HG02840 (cell line): Measurements from ENCODE around the gene GSDME.

Experiments
- ATAC-seq: cut with Tn5 transposase; IDR thresholded peaks from one replicate; pipeline ENCODE4 v1.9.1; 2021; ENCODE audit warnings: mild to moderate bottlenecking, moderate library complexity, moderate number of reproducible peaks; ENCODE audit not compliant: unreplicated experiment, low FRiP score

Gene GSDME

DNA sequence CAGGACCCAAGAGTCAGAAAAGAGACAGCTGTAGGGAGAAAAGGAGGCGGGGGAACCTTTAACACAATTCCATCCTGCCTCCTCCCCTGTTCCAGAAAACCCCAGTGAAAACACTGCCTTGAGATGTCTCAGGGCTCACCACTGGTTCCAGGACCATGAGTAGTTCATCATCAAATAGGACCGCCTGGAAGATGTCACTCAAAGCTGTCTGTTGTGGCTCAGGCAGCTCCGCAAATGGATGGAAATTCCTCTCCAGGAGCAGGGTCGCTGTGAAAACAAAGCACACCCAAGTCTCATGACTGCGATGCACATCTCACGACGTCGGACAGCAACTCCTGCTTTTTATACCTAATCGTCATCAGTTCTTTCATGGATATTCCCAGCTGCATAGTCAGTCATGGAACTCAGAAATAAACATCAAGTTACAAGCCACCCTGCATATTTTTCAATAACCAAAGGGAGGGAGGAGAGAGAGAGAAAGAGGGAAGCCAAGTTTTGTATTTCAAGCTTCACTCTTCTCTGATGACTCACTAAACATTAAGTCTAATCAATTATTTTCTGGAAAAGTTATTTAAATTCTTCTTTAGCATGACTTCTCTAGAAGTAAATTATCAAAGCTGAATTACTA lies 49.2 kb downstream of the GSDME start:
- ATAC-seq, result no peak

GRCh38 chr7:24706211-24707170 lies 50.8 kb downstream of the GSDME start:
- no peak for ATAC-seq

GRCh38 chr7:24705461-24705954 lies 51.8 kb downstream of the GSDME start:
- no peak for ATAC-seq

DNA sequence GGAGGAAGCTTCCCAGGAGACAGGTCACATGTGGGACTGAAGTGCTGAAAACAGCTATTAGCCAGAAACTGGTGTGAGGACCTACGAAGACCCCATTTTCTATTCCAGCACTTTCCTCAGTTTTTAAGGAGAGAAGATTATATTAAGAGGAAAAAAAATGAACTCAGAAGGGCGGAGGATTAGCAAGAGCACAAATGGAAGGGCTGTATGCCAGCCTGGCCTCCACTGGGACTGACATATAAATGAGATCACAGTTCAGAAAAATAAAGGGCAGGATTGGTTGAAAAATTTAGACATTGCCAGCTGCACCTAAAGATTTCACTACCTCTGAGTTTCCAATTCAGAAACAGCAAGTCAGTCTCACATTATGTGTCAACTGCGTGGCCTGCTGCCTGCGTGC lies 53.0 kb downstream of the GSDME start:
- ATAC-seq, result no peak

GRCh38 chr7:24703296-24703695 lies 54.0 kb downstream of the GSDME start:
- no peak for ATAC-seq

DNA sequence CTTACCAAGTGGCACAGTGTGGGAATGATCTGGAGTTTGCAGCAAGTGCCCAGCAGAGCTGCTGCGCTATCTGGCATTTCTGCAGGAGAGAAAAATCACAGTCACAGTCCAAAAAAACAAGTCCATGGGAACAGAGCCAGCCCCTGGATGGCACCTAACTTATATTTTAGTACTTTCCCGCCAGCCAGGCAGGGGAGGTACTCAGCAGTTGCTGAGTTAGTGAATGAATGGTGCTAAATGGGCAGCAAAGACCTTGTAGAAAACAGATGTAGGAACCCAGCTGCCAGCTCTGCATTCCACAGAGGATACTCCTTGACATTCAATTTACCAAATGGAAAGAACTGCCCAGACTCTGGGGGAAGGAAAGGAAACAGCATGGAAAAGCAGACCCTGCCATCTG lies 54.5 kb downstream of the GSDME start:
- ATAC-seq, result no peak

DNA sequence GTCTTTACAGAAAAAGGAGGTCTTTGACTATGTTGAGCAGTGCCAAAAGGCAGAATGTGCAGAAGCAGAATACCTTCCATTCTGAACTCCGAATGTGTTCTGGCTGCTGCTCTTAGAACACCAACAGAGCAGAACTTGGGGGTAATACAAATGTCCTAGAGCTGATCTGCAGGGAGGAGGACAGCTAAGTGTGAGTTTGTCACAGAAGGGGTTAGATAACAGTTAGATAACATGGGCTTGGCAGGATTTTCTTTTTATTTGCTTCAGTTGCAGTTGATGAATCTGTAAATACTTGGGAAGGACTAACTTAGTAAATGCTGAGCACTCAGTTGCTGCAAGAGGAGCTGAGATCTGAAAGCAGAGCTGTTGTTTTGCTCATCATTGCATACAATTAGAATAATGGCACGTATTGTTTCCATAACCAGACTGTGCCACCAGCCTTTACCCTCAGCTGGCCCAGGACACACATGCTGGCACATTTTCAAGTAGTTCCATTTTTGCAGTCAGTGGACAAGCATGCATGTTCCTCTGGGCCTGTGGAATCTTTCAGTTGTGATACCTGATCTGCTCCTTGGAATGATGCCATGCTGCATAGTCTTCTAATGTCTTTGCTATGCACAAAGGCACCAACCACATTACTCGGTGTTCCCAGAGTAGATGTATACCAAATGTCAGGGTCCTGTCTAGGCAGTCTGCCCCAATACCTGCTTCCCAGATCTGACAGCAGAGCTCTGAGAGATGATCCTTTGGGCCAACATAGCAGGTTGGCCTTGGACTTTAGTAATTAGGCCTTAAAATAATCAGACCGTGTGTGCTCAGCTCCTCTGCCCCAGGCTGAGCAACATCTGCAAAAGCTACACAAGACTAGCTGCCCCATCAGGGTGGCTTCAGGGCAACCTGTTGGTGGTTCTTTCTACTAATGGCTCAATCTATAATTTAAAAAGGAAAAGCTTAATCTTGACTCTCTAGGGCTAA lies 55.7 kb downstream of the GSDME start:
- ATAC-seq, result no peak

GRCh38 chr7:24700521-24701260 lies 56.6 kb downstream of the GSDME start:
- no peak for ATAC-seq

DNA sequence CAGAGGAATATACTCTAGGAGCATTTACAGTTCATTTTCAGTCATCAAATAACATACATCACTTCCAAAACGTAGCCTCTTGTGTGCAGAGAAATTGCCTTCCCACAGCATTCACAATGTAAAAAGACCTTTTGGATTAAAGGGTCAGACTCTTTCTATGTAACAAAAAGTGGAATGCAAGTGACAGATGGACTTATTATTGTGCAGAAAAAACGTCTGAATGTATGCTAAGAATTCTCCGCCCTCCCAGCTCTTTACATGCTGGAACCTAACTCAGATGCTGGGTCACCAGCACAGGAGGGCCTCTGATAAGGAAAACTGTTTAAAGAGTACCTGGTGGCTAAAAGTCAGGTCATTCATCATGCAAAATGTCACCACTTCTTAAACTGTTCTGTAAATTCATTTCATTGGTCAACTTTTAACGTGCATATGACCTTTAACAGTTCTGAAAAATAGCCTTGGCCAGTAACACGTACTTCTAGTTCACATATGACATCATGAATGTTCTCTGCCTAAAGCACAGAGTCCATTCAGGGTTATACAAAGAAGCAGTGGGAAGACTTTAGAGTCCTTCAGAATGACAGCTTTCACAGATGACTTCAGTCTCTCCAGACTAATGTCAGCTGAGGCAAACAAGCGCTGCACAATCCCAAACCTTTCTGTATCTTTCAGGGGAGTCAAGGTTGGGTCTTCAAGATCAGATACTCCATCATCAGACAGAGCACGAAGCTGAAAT lies 58.6 kb downstream of the GSDME start:
- ATAC-seq, result no peak

DNA sequence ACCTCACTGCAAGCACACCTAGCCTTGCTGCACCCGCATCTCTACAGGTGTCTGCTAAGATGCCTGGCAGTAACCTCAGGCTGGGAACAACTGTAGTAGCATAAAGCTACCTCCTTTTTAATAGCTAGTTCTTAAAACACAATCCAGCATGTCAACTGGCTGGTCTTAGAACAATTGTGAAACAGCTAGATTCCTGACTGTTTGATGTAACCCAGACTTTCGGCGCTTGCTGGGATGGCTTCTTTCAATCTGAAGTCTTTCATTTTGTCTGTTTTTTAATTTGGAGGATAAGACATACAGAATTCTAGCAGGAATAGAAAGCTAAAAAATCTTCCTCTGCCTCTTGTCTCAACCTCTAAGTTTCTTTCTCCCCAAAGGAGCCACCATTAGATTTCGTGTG lies 59.8 kb downstream of the GSDME start:
- no peak for ATAC-seq

GRCh38 chr7:24692592-24692991 lies 64.7 kb downstream of the GSDME start:
- no peak for ATAC-seq

GRCh38 chr7:24690251-24690650 lies 67.0 kb downstream of the GSDME start:
- ATAC-seq, result no peak

- ATAC-seq, result no peak
These were observed 71.6 kb downstream of the GSDME start for GRCh38 chr7:24685708-24686107.

- no peak for ATAC-seq
These were observed 86.5 kb downstream of the GSDME start for GRCh38 chr7:24670782-24671181.

GRCh38 chr7:24669971-24670591 lies 87.2 kb downstream of the GSDME start:
- no peak for ATAC-seq

DNA sequence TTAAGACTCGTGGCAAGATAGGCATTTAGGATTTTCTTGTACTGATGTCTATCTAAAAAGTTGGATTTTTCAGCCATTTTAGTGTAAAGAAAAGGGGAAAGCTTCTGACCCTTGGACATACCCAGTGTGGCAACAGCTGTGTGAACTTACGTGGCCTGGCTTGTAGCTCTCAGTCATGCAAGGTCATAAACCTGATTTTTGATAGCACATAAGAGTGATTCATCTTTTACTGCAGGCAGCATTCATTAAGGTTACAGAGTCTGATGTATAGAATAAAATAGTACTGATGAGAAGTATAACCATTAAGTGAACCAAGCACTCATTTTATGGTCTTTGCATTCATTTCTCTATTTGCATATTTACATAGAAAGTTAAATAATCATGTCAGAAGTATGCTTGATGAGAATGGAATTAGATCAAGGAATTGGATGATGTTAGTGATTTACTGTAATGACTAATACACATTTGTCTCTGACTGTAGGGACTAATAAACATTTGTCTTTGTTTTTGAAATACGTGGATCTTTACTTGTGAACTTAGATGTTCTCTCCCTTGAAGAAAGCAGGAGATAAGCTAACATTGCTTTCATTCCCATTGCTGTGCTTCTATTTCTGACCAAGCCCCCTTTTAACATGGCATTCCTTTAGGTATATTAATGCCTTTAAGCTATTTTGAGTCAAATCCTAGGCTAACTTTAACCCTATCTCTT lies 88.2 kb downstream of the GSDME start:
- no peak for ATAC-seq

GRCh38 chr7:24665564-24666294 lies 91.5 kb downstream of the GSDME start:
- ATAC-seq, result no peak
